Measurements from ENCODE around the gene RALA.
"Not testable (repeated sequence)": the region's sequence is repeated elsewhere in the genome, so short reads cannot be mapped to it uniquely, and the experiment has no call there.

DNA sequence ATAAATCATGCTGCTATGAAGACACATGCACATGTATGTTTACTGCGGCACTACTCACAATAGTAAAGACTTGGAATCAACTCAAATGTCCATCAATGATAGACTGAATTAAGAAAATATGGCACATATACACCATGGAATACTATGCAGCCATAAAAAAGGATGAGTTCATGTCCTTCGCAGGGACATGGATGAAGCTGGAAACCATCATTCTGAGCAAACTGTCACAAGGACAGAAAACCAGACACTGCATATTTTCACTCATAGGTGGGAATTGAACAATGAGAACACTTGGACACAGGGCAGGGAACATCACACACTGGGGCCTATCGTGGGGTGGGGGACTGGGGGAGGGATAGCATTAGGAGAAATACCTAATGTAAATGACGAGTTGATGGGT, 69.7 kb downstream of the RALA start:
- TF ChIP-seq CTCF, POLR2A (IDR thresholded peaks at IDR 0.05): not testable (repeated sequence)

Data from thyroid gland (tissue), 4 donors.